Nephron progenitor cell (in vitro differentiated cells): Measurements from ENCODE around the gene PRKG2.

Source experiments
- DNase-seq: peaks from one replicate; pipeline ENCODE4 v3.0.0; 2021
- H3K27ac Mint-ChIP-seq: 2 replicates; pipeline ENCODE4 v1.8.0; 2021; ENCODE audit warnings: mild to moderate bottlenecking, moderate library complexity, mixed read lengths
- H3K27me3 Mint-ChIP-seq: 2 replicates; pipeline ENCODE4 v1.8.0; 2021; ENCODE audit warnings: mild to moderate bottlenecking, low read depth, mixed read lengths; ENCODE audit not compliant: poor library complexity
- H3K36me3 Mint-ChIP-seq: 2 replicates; pipeline ENCODE4 v1.8.0; 2021; ENCODE audit warnings: low read depth, mixed read lengths
- H3K4me1 Mint-ChIP-seq: 2 replicates; pipeline ENCODE4 v1.8.0; 2021; ENCODE audit warnings: mixed read lengths
- H3K4me3 Mint-ChIP-seq: 2 replicates; pipeline ENCODE4 v1.8.0; 2021; ENCODE audit warnings: mild to moderate bottlenecking, moderate library complexity, mixed read lengths
- H3K9me3 Mint-ChIP-seq: 2 replicates; pipeline ENCODE4 v1.8.0; 2021; ENCODE audit warnings: mild to moderate bottlenecking, moderate library complexity, mixed read lengths
- CTCF ChIP-seq: fragments of 200-600 bp; sonication (generic); IDR thresholded peaks from 2 replicates; pipeline ENCODE4 v1.5.0; 2021; ENCODE audit warnings: antibody characterized with exemption

Gene PRKG2

GRCh38 chr4:81113024-81113423, 102.0 kb downstream of the PRKG2 start:
- no peaks in the 10 kb centered on the region for H3K36me3 Mint-ChIP-seq
- H3K27me3 Mint-ChIP-seq: no peaks in the 10 kb centered on the region
- no peak overlapping the region for H3K4me3 Mint-ChIP-seq
- H3K27ac Mint-ChIP-seq: no peak overlapping the region
- DNase-seq: no peak
- H3K9me3 Mint-ChIP-seq: no peaks in the 10 kb centered on the region
- H3K4me1 Mint-ChIP-seq: no peaks in the 10 kb centered on the region
- TF ChIP-seq CTCF: no peak

GRCh38 chr4:81109356-81109755, 105.7 kb downstream of the PRKG2 start:
- no peak for TF ChIP-seq CTCF
- H3K36me3 Mint-ChIP-seq: peaks cover 4% of the 10 kb centered on the region
- H3K27ac Mint-ChIP-seq: no peak overlapping the region
- H3K27me3 Mint-ChIP-seq: peaks cover 3% of the 10 kb centered on the region
- no peaks in the 10 kb centered on the region for H3K9me3 Mint-ChIP-seq
- DNase-seq: no peak
- H3K4me3 Mint-ChIP-seq: no peak overlapping the region
- H3K4me1 Mint-ChIP-seq: peaks cover 15% of the 10 kb centered on the region

- Mint-ChIP-seq H3K27ac (no peak overlapping the region), H3K27me3 (peaks cover 5% of the 10 kb centered on the region), H3K9me3 (no peaks in the 10 kb centered on the region), H3K36me3 (peaks cover 4% of the 10 kb centered on the region), H3K4me3 (no peak overlapping the region), H3K4me1 (peaks cover 15% of the 10 kb centered on the region)
- DNase-seq: no peak
- no peak for TF ChIP-seq CTCF
Observed at GRCh38 chr4:81106150-81106549, 108.9 kb downstream of the PRKG2 start.

- H3K4me3 Mint-ChIP-seq: no peak overlapping the region
- no peak for TF ChIP-seq CTCF
- peaks cover 4% of the 10 kb centered on the region for H3K9me3 Mint-ChIP-seq
- no peak overlapping the region for H3K27ac Mint-ChIP-seq
- H3K4me1 Mint-ChIP-seq: peaks cover 12% of the 10 kb centered on the region
- DNase-seq: no peak
- peaks cover under 1% of the 10 kb centered on the region for H3K36me3 Mint-ChIP-seq
- H3K27me3 Mint-ChIP-seq: peaks cover 5% of the 10 kb centered on the region
Observed at GRCh38 chr4:81102107-81102506, 112.9 kb downstream of the PRKG2 start.

GRCh38 chr4:81096566-81096965, 118.5 kb downstream of the PRKG2 start:
- H3K27ac Mint-ChIP-seq: no peak overlapping the region

More at GRCh38 chr4:81096566-81096965, 118.5 kb downstream of the PRKG2 start:
- no peaks in the 10 kb centered on the region for H3K4me1 Mint-ChIP-seq
- no peak overlapping the region for H3K4me3 Mint-ChIP-seq
- TF ChIP-seq CTCF: no peak
- H3K9me3 Mint-ChIP-seq: peaks cover 4% of the 10 kb centered on the region
- no peaks in the 10 kb centered on the region for H3K27me3 Mint-ChIP-seq
- H3K36me3 Mint-ChIP-seq: no peaks in the 10 kb centered on the region
- no peak for DNase-seq
